ENCODE measurements around the gene FOXC1.
A peak's percentile ranks its signal among the peaks of the same experiment; 100 is the strongest.

The FOXC1 gene

DNA sequence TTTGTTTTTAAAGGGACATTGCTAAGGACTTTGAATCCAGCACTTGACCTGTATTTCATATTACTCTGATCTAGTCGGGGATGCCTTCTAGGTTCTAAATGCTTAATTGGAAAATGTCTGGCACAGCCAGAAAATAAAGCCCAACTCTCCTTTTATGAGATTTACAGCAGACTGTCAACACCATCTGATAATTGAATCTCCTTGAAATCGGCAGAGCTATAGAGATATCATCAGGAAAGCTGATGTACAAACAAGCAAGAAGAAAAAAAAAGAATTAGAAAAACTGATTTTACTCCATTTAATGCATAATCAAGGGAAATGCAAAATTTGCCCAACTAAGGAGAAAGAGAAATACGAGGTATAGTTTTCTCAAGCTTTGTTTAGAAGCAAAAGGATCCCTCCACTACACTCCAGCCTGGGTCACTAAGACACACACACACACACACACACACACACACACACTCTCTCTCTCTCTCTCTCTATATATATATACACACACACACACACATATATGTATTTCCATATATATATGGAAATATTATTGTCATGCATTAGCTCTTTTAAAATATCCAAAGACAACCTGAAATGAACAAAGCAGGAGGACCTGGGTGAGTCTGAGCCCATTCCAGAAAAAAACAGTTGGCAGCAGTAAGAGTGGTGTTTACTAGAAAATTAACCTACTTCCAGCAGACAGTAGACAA, 9.5 kb upstream of the FOXC1 start:
- no peak for DNase-seq

DNA sequence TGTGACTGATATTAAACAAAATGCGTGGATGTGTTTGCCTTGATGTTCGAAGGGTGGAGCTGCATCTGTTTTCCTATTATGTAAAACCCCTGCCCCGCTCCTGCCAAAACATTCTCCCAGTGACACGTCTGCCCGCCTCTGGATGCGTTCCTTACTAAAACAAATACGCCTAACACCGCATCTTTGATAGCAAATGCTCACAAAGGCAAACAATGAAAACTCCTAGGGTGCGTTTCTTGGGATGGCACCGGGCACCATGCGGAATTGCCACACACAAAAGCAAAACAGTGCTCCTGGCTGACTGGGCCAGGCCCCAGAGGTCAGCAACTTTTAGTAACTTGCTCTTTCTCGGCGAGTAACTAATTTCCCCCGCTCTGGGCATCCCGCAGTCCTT, 9.0 kb upstream of the FOXC1 start:
- DNase-seq, result no peak

DNA sequence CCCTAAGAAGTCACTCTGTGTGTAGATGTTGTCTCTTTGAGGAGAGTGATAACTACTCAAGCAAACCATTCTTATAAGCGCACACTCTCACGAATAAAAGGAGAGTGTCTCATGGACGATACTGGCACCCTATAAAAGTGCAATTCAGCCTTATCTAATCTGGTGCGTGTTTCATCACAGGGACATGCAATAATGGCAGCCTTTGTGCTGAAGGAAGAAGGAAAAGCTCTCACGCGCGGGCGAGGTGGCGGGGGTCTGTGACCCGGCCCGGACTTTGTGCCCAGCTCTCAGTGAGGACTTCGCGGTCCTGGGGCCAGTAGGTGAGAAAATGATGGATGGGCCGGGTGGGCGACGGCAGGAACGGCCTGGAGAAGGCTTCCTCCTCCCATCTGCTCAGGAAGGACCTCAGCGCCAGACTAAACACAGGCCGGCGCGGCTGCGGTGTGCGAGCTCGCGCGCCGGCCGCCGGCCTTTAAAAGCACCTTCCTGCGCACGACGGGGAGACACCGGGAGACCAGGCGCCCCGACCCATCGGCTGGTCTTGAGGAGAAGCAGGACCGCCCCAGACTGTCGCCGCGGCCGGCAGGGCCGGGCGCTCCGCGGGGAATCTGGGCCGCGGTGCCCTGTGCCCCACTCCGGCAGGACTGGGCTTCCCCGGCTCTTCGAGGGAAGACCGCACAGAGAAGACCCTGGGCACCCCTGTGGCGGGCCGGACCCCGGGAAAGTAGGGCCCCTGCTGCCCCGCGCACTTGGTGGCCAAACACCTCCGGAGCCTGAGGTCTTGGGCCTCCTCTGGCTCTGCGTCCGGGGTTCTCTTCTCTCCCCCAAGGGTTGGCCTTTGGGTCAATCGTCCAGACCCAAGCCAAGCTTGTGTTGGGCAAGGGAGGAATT, 8.3 kb upstream of the FOXC1 start:
- no peak for DNase-seq

DNA sequence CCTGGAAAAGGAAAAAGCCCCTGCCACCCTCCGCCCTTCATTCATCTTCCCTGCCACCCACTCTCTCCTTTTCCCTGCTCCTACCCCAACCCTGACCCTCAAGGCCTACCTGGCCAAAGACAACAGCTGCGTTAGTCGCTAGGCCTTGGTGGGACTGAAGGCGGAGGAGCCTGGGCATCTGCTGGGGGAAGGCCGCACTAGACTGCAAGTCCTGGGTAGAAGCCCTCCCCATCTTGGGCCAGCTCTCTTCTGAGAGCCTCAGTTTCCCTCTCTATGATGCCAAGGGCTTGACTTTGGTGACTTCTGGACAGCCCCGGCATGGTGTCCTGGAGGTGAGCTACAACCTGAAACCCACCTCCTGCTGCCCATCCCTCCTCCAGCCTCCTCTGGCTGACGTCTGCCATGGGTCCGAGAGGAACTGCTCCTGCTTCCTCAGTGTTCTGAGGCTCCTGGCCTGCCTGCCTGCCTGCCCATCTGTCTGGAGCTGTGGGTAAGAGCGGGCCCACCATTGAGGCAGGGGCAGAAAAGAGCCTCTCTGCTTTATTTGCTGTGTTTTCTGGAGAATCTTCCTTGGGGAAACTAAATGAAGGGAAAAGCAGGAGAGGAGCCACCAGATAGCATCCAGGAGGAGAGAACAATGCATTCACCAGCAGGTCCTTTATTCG, 7.5 kb upstream of the FOXC1 start:
- no peak for DNase-seq

DNA sequence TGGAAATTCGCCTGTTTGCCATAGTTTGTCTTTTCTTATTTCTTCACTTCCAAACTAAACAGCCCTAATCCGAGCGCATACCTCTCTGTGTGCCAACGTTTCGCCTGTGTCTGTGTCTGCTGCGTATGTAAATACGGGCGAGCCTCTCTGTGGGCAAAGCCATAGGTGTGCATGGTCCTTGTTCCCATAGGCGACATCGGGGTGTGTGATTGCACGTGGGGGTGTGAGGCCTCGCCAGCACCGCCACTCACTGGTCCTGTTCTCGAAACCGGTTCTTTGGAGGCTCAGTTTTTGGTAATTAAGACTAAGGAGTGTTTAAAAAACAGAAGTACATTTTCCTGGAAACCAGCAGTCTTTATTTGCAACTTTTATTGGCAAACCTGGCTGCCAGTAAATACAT, 6.0 kb upstream of the FOXC1 start:
- no peak for DNase-seq

DNA sequence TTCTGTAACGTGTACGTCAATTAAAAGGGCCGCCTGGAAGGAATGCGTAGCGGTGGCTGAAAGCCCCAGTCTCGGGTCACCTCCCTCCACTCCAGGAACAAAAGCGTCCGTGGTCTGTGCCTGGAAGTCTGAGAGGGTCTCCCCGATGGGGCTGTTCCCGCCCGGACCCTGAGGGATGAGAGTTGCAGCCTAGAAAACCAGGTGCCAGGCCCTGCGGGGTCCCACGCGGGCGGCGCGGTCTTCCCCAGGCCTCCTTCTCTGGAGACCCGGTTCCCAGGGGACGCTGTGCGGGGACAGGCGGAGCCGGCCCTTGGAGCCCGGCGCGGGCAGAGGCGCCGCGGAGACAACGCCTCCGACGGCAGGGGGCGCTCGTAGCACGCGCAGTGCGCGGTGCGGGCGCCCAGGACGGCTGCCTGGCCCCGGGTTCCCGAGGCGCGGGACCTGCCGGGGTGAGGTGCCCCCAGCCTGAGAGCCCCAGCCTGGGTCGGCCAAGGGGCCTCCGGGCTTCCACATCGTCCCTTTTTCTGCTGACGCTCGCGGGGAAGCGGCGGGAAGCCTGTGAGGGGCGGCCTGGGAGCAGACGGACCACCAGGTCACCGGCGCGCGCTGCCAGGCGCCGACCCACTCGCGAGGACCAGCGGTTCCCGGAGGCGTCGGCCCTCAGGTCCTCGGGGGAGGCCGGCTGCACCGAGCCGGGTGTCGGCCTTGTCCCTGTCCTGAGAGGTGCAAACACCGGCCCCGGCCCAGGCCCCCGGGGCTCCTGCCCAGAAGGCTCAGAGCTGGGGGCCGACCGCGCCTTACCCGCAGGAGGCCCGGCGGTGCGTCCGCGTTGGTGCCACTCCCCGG, 5.3 kb upstream of the FOXC1 start:
- peak; percentile 77 for DNase-seq

DNA sequence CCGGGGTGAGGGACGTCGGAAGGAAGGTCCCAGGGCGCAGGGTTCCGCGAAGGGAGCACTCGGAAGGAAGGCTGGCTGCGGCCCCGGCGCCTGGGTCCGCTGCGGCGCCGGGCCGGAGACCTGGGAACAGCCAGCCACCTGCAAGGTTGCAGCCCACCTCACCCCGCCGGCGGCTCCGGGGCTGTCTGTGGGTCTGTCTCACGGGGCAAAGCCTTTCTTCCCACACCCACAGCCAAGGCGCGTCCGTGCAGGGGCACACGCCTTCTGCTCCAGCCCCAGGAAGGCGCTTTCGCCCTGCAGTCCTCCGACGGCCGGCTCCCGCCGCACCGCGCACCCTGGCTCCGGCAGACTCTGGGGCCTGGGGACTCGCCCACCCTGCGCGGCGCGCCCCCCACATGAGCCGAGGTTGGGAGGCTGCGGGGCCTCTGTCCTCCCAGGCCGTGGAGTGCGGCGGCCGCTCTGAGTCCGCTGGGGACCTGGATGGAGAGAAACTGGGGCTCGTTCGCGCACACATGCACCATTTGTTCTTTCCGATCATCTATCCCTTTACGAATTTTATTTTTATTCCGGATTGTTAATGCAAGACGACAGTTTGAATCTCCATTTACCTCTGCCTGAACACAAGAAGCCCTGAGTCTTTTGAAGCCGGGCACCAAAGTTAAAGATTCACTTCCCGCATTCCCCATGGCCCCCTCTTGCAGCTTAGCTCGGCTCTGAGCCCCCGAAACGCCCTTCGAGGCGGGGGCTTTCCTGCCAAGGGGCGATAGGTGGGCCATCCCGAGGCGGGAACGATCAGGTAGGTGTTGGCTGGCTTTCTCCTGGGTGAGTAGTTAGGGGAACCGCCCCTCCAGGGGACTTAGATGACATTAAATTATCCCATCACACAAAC, 4.5 kb upstream of the FOXC1 start:
- no peak for DNase-seq

DNA sequence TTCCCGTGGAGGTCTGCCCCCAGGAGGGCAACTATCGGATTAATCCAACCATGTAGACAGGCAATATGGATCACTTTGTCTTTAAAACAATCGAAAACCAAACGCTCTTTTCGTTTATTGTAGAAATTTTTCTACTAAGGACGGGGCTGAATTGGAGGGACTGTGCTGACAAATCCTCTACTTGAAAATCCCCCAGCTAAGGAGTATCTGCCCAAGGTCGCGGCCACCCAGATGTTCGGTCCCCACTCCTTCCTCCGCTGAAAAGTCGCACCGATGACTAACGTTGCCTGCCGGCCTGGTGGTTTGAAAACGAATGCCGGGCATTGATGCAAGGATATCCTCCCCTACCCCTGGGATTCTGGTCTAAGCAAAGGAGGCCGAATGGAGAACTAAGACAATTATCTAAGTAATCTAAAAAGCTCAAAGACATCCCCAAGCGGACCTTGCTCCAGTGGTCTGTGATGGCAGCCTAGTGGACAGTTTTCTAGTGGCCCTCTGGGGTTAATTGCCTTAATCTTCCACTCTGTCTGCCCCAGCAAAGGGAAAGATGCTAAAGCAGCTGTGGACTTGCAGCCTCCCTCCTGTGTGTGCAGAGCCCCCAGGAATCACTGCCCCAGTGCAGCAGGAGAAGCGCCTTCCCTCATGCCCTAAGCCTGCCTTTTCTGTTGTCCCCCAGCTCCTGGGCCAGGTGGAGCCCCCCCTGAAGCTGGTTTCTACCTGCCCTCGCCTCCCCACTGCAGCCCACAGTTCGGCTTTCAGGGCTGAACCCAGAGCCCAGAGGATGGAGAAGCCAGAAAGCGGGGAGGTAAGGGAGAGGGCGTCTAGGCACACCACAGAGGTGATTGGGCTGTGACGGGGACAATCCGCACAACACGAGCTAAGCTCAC, 3.6 kb upstream of the FOXC1 start:
- no peak for DNase-seq

DNA sequence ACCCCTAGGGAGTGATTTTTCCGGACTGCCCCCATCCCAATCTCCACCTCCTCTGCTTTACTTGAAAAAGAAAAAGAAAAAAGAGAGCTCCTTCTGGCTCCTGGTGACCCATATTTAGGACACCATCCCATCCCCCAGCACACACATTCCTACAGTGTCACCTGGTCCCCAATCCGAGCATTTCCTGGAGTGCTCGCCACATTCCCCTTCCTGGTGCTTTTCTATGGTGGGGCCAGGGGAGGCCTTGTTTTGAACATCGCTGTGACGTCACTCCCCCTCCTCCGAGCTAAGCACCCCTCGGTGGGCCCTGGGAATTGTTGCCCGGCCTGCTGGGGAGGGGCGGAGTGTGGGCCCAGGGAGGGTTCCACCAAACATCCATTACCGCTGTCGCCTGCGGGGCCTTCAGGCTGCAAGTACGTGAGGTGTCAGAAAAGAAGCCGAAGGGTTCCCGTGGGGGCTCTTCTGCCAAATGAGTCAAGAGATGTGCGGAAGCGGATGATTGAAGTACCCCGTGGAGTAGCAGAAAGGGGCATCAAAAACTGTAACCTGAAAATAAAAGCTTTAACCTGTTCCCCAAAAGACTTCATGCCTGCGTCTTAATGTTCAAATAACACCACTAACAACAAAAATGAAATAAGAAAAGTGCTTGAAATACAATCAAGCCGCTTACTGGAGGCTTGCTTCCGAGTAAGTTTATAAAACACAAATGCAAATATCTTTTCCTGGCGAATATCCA, 2.8 kb upstream of the FOXC1 start:
- no peak for DNase-seq

DNA sequence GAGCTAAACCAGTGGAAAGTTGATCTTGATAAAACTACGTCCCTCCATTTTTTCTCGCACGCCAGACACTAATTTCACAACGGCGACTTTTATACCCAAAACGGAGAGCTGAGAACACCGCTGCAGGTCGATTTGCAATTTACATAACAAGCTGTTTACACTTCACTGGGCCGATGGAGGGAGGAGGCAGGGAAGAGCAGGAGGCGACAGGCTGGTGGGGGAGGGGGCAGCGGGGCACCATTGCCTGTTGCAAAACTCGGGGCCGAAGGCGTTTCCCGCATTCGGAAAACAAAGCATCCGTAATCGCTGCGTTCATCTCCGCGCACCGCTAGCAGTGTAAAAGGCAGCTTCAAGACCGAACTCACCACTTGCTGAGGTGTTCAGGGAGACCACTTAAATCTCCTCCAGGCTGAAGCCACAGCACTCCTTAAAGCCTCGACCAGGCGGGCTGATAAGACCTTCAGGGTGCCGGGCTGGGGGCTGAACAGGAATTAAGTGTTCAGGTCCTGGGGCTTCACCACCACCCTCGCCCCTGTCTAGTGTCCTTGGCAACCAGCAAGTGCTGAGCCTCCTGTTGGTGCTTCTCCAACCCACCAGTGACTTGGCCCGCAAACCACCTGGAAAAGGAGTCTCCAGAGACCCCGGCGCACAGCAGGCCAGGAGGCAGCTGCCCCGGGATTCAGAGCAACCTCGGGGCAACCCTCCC, 2.0 kb upstream of the FOXC1 start:
- DNase-seq, result no peak

DNA sequence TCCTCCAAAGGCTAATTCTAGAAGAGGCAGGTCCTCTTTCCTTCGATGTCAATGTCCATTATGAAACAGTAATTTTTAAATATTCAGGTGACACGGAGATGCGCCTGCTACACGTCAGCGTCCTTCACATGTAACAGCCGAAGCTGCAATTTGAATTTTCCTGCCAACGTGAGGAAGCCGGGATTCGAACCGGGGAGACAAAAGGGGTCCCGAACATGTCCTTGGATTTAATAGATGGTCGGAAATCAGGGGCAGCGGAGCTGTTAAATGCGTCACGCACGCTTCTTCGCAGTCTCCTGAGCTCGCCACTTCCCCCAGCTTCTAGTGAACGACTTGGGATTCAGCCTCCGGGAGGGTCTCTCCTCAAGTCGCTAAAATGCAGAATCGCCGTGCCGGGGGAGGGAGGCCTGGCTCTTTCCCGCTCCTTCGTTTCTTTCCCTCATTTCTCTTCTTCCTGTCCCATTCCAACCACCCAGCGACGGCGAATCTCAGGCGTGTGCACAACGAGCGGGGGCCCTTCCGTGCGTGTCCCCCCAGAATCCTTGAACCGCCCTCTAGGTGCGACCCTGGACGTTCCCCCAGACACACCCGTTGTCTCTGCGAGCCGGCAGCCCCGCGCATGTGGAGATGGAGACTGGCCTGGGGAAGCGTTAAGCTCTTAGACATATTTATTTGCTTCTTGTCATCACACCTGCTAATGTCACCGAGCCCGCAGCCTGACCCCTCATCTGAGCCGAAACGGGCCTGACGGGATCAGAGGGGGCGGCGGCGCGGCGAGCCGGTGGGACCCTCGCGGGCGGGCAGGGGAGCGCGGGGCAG, 1.3 kb upstream of the FOXC1 start:
- no peak for DNase-seq

DNA sequence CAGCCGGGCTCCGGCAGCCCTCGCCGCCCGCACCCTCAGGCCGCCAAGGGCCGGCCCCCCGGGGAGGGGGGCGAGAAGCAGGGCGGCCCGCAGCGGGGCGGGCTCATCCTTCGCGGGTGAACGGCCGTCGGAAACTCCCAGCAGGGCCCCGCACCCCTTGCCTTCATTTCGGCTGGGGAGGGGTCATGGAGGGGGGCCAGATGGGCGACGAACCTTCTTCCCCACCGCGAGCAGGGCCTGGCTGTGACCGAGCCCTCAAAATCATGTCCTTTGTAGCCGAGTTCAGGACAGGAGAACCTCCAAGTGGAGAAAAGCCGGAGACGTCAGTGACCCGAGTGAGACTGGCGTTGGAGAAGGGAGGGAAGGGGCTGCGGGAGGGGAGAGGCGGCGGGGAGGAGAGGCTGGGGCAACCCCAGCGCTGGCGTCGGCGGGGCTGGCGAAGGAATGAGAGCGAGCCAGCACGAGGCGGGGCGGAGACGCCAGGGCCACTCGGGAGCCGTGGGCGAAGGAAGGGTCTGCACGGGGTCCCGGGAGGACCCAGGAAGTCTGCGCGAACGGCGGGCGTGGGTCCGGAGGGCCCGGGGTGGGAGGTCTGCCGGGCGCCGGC, 571 bp upstream of the FOXC1 start:
- no peak for DNase-seq

DNA sequence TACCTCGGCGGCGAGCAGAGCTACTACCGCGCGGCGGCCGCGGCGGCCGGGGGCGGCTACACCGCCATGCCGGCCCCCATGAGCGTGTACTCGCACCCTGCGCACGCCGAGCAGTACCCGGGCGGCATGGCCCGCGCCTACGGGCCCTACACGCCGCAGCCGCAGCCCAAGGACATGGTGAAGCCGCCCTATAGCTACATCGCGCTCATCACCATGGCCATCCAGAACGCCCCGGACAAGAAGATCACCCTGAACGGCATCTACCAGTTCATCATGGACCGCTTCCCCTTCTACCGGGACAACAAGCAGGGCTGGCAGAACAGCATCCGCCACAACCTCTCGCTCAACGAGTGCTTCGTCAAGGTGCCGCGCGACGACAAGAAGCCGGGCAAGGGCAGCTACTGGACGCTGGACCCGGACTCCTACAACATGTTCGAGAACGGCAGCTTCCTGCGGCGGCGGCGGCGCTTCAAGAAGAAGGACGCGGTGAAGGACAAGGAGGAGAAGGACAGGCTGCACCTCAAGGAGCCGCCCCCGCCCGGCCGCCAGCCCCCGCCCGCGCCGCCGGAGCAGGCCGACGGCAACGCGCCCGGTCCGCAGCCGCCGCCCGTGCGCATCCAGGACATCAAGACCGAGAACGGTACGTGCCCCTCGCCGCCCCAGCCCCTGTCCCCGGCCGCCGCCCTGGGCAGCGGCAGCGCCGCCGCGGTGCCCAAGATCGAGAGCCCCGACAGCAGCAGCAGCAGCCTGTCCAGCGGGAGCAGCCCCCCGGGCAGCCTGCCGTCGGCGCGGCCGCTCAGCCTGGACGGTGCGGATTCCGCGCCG, 994 bp downstream of the FOXC1 start:
- peak; percentile 51 for DNase-seq

DNA sequence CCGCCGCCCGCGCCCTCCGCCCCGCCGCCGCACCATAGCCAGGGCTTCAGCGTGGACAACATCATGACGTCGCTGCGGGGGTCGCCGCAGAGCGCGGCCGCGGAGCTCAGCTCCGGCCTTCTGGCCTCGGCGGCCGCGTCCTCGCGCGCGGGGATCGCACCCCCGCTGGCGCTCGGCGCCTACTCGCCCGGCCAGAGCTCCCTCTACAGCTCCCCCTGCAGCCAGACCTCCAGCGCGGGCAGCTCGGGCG, 1.5 kb downstream of the FOXC1 start:
- DNase-seq, result no peak

DNA sequence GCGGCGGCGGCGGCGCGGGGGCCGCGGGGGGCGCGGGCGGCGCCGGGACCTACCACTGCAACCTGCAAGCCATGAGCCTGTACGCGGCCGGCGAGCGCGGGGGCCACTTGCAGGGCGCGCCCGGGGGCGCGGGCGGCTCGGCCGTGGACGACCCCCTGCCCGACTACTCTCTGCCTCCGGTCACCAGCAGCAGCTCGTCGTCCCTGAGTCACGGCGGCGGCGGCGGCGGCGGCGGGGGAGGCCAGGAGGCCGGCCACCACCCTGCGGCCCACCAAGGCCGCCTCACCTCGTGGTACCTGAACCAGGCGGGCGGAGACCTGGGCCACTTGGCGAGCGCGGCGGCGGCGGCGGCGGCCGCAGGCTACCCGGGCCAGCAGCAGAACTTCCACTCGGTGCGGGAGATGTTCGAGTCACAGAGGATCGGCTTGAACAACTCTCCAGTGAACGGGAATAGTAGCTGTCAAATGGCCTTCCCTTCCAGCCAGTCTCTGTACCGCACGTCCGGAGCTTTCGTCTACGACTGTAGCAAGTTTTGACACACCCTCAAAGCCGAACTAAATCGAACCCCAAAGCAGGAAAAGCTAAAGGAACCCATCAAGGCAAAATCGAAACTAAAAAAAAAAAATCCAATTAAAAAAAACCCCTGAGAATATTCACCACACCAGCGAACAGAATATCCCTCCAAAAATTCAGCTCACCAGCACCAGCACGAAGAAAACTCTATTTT, 2.0 kb downstream of the FOXC1 start:
- no peak for DNase-seq

DNA sequence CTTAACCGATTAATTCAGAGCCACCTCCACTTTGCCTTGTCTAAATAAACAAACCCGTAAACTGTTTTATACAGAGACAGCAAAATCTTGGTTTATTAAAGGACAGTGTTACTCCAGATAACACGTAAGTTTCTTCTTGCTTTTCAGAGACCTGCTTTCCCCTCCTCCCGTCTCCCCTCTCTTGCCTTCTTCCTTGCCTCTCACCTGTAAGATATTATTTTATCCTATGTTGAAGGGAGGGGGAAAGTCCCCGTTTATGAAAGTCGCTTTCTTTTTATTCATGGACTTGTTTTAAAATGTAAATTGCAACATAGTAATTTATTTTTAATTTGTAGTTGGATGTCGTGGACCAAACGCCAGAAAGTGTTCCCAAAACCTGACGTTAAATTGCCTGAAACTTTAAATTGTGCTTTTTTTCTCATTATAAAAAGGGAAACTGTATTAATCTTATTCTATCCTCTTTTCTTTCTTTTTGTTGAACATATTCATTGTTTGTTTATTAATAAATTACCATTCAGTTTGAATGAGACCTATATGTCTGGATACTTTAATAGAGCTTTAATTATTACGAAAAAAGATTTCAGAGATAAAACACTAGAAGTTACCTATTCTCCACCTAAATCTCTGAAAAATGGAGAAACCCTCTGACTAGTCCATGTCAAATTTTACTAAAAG, 2.7 kb downstream of the FOXC1 start:
- no peak for DNase-seq
